BJ (cell line): ENCODE results near the gene KCNE5. TPM values are rescaled to one million over a fixed set of nuclear protein-coding genes. Genes with fewer than 3 reads are reported as not detected.
"Not testable (repeated sequence)": the region's sequence is repeated elsewhere in the genome, so short reads cannot be mapped to it uniquely, and the experiment has no call there.

ENCODE experiments used
- CTCF ChIA-PET: fragments of 350-600 bp; formaldehyde crosslinking; extraction: SDS; loops from one replicate; lab custom pipeline; 2021; ENCODE audit warnings: antibody characterized with exemption, inconsistent platforms; lab: Yijun Ruan, JAX
- POLR2A ChIA-PET: fragments of 300-600 bp; sonication (Branson Sonifier 250); formaldehyde crosslinking; extraction: SDS; loops from one replicate; lab custom pipeline; 2021; ENCODE audit warnings: antibody characterized with exemption; lab: Charles Lee
- DNase-seq: peaks from one replicate; pipeline ENCODE4 v3.0.0-alpha.2; 2011; ENCODE audit warnings: low read depth
- H3K27me3 ChIP-seq: 2 replicates; pipeline ENCODE4 v1.6.0; 2011; ENCODE audit warnings: low read length; ENCODE audit not compliant: control insufficient read depth, insufficient read depth
- H3K36me3 ChIP-seq: 2 replicates; pipeline ENCODE4 v1.5.1; 2011; ENCODE audit warnings: low read length; ENCODE audit not compliant: control insufficient read depth, insufficient read depth
- H3K4me3 ChIP-seq: 2 replicates; pipeline ENCODE4 v1.5.1; 2011; ENCODE audit warnings: low read depth, mild to moderate bottlenecking, control low read depth, low read length
- polyA plus RNA-seq: library from polyadenylated mRNA; depleted of rRNA; stranded (reverse); fragments of >200 nt; gene quantifications from 2 replicates; pipeline ENCODE4 v1.2.3, GENCODE V29; 2011
- TF ChIP-seq, protein P1 (sequence below): IDR thresholded peaks from 2 replicates; pipeline ENCODE4 v1.5.1; 2011; ENCODE audit warnings: low read depth, mild to moderate bottlenecking, control low read depth, inconsistent platforms, low read length, moderate library complexity; ENCODE audit not compliant: insufficient read depth

KCNE5 gene
- polyA plus RNA-seq, 1 experiment: 0.06 TPM

DNA sequence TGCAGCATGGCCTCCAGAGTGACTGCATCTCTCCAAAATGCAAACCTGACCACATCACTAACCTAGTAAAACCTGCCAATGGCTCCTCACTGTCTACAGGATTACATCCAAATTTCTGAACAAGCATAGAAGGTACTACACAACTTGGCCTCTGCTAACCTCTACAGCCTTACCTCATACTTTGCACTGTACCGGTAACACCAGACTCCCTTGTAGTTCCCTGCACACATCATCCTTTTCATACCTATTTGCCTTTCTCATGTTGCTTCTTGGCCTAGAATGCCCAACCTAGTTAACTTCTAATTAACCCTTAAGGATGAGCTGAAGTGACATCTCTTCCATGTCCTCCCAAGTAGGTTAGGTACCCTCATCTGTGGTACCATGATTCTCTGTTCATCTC, 33.4 kb upstream of the KCNE5 start:
- Histone ChIP-seq H3K4me3 (no peak overlapping the region), H3K27me3 (no peaks in the 10 kb centered on the region), H3K36me3 (peaks cover 6% of the 10 kb centered on the region; the same call in 1 of the 2 replicates)
- POLR2A ChIA-PET: no interaction called here
- CTCF ChIA-PET: interaction anchor here (0.6 kb wide), 1 partner anchor 10 kb away, joined by 3 read pairs; no protein-coding TSS in a partner anchor
- TF ChIP-seq, protein P1, sequence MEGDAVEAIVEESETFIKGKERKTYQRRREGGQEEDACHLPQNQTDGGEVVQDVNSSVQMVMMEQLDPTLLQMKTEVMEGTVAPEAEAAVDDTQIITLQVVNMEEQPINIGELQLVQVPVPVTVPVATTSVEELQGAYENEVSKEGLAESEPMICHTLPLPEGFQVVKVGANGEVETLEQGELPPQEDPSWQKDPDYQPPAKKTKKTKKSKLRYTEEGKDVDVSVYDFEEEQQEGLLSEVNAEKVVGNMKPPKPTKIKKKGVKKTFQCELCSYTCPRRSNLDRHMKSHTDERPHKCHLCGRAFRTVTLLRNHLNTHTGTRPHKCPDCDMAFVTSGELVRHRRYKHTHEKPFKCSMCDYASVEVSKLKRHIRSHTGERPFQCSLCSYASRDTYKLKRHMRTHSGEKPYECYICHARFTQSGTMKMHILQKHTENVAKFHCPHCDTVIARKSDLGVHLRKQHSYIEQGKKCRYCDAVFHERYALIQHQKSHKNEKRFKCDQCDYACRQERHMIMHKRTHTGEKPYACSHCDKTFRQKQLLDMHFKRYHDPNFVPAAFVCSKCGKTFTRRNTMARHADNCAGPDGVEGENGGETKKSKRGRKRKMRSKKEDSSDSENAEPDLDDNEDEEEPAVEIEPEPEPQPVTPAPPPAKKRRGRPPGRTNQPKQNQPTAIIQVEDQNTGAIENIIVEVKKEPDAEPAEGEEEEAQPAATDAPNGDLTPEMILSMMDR: no peak
- DNase-seq: no peak

DNA sequence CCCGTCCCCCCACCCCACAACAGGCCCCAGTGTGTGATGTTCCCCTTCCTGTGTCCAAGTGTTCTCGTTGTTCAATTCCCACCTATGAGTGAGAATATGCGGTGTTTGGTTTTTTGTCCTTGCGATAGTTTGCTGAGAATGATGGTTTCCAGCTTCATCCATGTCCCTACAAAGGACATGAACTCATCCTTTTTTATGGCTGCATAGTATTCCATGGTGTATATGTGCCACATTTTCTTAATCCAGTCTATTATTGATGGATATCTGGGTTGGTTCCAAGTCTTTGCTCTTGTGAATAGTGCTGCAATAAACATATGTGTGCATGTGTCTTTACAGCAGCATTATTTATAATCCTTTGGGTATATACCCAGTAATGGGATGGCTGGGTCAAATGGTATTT, 32.4 kb upstream of the KCNE5 start:
- H3K27me3 ChIP-seq, H3K4me3 ChIP-seq, CTCF ChIA-PET, DNase-seq, H3K36me3 ChIP-seq: not testable (repeated sequence)
- POLR2A ChIA-PET: interaction anchor here (0.7 kb wide), 1 partner anchor 14 kb away, joined by 19 read pairs; no protein-coding TSS in a partner anchor

DNA sequence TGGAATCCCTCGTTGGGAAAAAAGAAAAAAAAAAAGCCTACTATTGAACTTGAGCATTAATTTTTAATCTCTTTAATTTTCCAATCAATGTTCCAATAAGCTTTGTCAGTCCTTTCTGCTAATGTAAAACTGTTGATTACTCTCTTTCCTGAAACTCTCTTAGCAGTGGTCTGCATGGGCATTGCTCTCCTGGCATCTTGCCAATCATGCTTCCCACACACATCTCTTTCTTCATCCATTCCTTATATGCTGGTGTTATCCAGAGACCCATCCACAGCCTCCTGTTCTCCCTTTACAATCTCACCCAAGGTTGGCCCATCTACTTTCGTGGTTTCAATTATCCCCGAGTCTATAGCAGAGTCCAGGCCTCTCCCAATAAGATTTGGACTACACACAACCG, 31.8 kb upstream of the KCNE5 start:
- TF ChIP-seq, protein P1: no peak
- POLR2A ChIA-PET: no interaction called here
- Histone ChIP-seq H3K4me3 (no peak overlapping the region), H3K27me3 (no peaks in the 10 kb centered on the region), H3K36me3 (peaks cover 2% of the 10 kb centered on the region; the same call in 1 of the 2 replicates)
- DNase-seq: no peak
- CTCF ChIA-PET: no interaction called here

DNA sequence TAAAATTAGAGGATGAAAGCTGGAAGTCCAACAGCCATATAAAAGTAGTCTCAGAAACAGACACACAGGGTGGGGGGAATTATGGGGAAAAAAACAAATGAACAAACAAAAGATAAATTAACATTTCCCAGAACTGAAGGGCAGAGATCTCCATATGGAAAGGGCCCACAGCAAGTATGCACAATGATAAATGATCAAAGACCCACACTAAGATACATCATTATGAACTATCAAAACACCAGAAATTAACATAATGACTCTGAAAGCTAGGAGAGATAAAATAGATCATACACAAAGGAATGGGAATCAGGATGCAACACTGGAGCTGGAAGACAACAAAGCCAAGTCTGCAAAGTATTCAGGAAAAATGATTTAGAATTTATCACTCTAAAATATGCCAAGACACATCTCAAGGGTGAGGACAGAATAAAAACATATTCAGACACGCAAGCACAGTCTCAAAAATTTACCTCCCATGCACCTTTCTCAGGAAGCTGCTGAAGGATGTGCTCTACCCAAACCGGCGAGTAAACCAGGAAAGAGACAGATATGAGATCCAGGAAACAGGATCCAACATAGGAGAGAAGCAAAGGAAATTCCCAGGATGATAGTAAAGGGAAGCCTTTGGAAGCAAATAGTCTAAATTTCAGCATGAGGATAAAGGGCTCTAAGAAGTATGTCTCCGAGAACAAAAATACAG, 30.7 kb upstream of the KCNE5 start:
- no peaks in the 10 kb centered on the region for H3K27me3 ChIP-seq
- ChIA-PET CTCF (no interaction called here), POLR2A (no interaction called here)
- DNase-seq: no peak
- H3K36me3 ChIP-seq: peaks cover 2% of the 10 kb centered on the region; the same call in 1 of the 2 replicates
- no peak overlapping the region for H3K4me3 ChIP-seq
- TF ChIP-seq, protein P1: no peak

DNA sequence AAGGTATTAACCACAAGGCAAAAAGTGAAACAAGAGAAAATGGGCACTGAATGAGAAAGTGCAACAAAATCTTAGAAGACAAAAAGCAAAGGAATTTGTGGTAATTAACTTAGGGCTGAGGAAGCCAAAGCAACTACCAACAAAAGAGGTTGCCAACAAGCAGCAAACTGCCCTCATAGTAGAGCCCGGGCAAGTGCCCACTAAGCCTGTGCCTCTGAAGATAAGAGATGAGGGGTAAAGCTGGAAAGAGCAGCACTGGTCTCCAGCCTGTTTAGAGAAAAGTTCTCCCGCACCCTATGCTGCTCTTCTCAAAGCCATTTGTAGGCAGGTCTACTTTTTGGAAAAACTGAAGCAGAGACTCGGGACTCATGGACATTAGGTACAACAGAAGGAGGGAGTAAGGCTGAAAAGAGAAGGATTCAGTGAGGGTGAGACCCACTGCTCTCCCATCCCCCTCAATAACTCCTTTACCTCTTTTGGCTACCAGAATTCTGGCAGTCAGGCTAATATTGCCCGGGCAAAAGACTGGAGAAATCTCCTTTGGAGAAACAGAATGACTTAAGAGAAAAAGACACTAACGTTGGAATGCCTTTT, 29.6 kb upstream of the KCNE5 start:
- TF ChIP-seq, protein P1: no peak
- Histone ChIP-seq H3K27me3 (no peaks in the 10 kb centered on the region), H3K4me3 (no peak overlapping the region), H3K36me3 (peaks cover 2% of the 10 kb centered on the region; the same call in 1 of the 2 replicates)
- no peak for DNase-seq
- CTCF ChIA-PET: no interaction called here
- POLR2A ChIA-PET: no interaction called here

DNA sequence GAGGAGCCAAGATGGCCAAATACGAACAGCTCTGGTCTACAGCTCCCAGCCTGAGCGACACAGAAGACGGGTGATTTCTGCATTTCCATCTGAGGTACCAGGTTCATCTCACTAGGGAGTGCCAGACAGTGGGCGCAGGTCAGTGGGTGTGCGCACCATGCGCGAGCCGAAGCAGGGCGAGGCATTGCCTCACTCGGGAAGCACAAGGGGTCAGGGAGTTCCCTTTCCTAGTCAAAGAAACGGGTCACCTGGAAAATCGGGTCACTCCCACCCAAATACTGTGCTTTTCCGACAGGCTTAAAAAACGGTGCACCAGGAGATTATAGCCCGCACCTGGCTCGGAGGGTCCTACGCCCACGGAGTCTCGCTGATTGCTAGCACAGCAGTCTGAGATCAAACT, 19.7 kb upstream of the KCNE5 start:
- H3K36me3 ChIP-seq, H3K4me3 ChIP-seq, H3K27me3 ChIP-seq, CTCF ChIA-PET, DNase-seq, POLR2A ChIA-PET: not testable (repeated sequence)
